HG02588 (cell line): Measurements from ENCODE around the gene RCAN3.
"Not testable (repeated sequence)": the region's sequence is repeated elsewhere in the genome, so short reads cannot be mapped to it uniquely, and the experiment has no call there.

Experiments used
- ATAC-seq: cut with Tn5 transposase; IDR thresholded peaks from one replicate; pipeline ENCODE4 v1.9.1; 2021; ENCODE audit warnings: mild to moderate bottlenecking, moderate library complexity; ENCODE audit not compliant: unreplicated experiment

Gene RCAN3

DNA sequence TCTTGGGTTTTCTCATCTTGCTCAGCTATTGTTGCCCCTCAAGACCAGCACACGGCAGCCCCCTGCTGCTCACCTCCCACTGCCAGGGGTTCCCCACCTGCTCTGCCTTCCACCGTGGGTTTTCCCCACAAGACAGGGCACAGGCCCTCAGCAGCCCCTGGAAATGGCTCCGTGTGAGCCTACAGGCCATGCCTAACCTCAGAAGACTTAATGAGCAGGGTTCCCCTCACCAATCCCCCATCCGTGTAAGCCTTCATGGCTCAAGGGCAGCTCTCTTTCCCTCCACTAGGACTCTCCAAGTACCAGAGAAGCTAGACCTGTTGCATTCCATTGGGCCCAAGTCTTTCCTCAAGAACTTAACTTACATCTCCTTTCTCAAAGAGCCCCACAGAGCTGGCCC is 18.4 kb upstream of the RCAN3 start:
- no peak for ATAC-seq

DNA sequence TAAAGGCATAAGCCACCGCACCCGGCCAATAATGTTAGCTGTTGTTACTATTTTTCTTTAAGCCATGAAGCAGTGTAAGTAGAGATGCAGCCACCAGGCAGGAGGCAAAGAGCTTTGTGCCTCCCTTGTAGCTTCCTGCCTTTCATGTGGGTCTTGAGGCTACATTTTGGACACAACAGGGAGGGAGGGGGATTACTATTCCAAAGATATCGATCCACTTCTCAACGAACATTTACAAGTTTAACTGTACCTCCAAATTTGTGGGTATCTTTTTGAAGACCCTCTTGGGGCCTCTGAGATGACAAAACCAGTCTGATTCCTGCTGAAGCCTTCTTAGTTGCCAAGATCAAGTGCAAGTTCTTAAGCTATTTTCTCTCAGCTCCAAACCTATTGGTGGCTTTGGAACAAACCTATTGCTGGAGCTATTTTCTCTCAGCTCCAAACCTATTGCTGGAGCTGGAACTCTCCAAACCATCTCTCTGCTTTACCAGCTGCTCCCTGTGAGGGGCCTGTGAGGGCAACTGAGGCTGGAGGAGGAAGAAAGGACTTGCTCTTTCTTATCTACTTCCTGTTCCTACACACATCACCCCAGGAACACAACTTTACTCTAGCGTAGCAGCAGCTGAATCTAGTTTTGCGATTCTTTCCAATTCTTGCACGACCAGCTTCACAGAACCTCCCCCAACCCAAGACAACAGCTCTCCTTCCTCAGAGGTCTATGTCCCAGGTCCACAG is 16.1 kb upstream of the RCAN3 start:
- ATAC-seq = no peak

DNA sequence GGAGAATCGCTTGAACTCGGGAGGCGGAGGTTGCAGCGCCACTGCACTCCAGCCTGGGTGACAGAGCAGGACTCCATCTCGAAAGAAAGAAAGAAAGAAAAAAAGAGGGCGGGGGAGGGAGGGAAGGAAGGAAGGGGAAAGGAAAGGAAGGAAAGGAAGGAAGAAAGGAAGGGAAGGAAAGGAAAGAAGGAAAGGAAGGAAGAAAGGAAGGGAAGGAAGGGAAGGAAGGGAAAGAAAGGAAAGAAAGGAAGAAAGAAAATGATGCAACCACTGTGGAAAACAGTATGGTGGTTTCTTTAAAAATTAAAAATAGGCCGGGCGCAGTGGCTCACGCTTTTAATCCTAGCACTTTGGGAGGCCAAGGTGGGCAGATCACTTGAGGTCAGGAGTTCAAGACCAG is 15.2 kb upstream of the RCAN3 start:
- ATAC-seq = no peak

DNA sequence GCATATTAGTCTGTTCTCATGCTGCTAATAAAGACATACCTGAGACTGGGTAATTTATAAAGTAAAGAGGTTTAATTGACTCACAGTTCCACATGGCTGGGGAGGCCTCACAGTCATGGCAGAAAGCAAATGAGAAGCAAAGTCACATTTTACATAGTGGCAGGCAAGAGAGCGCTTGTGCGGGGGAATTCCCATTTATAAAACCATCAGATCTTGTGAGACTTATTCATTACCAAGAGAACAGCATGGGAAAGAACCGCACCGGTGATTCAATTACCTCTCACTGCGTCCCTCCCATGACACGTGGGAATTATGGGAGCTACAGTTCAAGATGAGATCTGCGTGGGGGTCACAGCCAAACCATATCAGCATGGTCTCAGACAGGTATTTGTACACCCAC is 14.5 kb upstream of the RCAN3 start:
- ATAC-seq = not testable (repeated sequence)

DNA sequence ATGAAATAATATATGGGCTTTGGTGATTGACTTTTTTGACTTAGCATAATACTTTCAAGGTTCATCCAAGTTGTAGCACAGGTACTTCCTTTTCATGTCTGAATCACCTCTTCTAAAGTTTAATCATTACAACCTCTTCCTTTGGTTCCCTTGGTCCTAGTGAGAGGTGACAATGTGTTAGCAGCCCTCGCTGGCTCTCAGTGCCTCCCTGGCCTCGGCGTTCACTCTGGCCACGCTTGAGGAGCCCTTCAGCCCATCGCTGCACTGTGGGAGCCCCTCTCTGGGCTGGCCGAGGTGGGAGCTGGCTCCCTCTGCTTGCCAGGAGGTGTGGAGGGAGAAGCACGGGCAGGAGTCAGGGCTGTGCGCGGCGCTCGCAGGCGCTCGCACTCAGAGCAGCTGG is 13.0 kb upstream of the RCAN3 start:
- no peak for ATAC-seq

DNA sequence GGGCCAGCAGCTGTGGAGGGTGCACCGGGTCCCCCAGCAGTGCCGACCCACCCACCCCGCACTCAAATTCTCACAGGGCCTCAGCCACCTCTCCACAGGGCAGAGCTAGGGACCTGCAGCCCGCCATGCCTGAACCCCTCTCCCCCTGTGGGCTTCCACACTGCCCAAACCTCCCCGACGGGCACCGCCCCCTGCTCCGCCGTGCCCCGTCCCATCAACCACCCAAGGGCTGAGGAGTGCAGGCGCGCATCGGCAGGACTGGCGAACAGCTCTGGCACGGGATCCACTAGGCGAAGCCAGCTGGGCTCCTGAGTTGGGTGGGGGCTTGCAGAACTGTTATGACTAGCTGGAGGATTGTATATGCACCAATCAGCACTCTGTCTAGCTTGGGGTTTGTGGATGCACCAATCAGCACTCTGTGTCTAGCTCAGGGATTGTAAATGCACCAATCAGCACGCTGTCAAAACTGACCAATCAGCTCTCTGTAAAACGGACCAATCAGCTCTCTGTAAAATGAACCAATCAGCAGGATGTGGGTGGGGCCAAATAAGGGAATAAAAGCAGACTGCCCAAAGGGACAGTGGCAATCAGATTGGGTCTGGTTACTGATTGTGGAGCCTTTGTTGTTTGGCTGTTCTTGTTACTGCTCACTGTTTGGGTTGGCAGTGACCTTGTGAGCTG is 12.4 kb upstream of the RCAN3 start:
- ATAC-seq = no peak

DNA sequence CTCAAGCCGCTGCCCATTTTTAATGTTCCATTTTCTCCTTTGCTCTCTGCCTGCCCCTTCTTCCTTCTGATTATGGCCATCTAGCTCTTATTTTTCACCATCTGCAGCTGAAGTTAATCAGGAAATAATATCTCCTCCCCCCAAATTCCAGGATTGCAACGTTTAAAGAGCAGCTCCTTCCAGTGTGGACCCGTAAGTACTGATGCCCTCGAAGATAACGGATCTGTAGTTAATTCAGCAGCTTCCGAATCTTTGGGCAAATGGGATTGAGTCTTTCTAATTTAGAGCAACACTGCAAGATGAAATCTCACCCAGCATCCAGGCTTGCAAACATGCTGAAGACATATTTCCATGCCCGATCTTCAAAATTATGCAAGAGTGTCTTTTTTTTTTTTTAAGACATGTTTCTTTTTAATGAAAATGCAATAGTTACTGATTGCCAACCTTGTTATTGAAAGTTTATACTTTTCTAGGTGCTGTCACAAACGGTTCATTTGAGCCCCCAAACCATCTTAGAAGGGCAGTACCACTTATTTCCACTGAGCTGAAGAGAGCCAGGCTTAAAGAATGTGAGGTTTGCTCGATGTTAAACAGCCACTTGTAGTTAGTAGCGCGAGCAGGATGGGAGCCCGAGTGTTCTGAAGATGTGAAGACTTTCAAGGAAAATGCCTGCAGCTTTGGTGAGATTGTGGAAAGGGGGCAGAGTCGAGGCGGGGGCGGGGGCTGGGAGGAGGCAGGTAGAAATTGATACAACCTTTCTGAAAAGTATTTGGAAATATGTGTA is 10.9 kb upstream of the RCAN3 start:
- ATAC-seq = no peak

DNA sequence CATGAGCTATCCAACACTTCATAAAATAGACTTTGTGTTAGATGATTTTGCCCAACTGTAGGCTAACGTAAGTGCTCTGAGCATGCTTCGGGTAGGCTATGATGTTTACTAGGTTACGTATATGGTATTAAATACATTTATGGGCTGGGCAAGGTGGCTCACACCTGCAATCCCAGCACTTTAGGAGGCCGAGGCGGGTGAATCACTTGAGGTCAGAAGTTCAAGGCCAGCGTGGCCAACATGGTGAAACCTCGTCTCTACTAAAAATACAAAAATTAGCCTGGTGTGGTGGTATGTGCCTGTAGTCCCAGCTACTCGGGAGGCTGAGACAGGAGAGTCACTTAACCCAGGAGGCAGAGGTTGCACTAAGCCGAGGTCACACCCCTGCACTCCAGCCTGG is 9.7 kb upstream of the RCAN3 start:
- not testable (repeated sequence) for ATAC-seq

DNA sequence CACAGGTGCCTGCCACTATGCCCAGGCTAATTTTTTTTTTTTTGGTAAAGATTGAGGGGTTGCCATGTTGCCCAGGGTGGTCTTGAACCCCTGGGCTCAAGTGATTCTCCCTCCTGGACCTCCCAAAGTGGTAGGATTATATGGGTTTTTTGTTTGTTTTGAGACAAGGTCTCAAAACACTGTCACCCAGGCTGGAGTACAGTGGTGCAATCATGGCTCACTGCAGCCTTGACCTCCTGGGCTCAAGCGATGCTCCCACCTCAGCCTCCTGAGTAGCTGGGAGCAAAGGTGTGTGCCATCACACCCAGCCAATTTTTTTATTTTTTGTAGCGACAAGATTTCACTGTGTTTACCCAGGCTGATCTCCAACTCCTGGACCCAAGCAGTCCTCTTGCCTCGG is 8.9 kb upstream of the RCAN3 start:
- no peak for ATAC-seq

DNA sequence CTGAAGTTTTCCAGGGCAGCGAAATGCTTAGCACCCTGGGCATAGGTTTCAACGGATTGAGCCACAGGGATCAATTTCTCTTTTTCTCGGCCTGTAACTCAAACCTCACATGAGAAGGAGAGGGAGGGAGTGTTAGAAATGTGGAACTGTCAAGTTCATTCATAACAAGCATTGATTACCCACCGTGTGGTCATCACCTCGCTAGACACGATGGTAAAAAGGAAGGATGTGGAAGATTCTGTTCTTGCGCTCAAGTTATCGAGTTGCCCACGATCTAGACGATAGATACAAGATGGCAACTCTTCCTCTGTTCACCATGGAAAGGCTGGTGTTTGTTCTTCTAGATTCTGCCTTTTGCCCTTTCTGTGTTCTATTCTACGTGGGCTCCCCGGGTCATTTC is 4.0 kb upstream of the RCAN3 start:
- no peak for ATAC-seq

DNA sequence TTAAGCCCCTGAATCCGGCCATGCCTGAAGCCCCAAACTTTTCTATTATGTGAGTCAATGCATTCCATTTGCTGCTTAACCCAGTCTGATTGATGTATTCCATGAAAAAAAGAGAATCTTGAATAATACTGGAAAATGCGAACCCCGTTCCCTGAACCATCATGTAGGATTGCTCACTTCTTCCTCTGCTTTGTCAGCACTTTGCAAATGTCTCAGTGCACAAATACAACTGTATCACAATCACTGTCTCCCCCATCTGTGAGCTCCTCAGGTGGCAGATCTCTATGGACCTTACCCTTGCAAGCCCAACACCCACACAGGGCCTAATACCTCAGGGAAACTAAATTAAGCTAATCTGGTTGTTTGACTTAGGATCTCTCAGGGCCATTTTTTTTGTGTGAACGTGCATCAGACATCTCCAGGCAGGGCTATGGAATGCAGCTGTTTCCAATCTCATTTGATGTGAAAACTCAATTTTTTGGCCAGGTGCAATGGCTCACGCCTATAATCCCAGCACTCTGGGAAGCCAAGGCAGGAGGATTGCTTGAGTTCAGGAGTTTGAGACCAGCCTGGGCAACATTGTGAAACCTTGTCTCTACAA is 2.1 kb upstream of the RCAN3 start:
- no peak for ATAC-seq

DNA sequence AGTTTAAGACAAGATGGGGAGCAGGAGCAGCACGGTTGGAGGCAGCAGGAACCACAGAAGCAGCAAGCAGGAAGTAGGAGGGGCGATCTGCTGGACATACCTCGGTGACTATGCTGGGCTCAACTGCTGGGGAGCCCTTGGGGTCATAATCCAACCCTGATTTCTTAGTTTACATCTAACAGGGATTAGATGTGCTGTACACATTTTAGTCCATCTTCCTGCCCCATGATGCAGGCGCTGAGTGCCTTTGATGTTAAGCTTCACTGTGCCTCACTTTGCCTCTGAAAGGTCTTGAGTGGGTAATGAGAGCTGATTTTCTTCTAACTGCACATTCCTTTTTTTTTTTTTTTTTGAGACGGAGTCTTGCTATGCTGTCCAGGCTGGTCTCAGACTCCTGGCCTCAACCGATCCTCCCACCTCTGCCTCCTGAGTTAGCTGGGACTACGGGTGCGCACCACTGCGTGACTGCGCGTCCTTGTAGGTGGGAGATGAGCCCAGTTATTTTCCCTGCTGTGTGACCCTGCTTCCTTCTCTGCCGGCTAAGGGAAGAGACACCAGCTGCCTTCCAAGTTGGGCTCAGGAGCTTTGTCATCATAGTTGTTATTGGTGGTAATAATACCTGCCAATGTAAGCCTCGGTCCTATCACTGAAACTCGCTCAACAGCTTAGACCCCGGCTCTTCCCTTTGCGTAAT is 1.1 kb upstream of the RCAN3 start:
- ATAC-seq = no peak

DNA sequence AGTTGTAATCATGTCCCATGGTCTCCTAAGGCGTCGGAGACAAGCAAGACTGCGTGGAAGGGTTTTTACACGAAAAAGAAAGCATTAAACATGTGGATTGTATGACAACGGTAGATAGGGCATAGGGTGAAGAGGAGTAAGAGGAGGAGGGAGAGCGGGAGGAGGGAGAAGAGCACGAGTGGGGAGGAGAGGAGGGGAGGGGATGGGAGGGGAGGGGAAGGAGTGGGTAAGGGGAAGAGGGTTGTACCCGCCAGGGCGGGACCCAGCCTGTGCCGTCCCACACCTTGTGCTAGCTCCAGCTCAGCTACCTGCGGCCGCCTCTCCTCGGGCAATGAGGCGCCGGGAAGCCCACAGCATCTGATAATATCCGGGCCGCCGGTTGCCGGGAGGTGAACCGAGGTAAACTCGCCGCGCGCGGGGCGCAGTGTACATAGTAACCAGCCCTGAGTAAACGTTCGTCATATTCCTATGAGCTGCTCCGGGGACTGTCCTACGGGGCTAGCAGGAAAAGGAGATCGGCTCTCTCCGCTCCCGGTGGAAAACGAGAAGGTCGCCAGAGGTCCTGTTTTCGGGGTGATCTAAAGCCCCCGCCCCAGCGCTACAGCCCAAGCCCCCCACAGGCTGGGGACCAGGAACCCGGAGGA is 449 bp upstream of the RCAN3 start:
- ATAC-seq = no peak

DNA sequence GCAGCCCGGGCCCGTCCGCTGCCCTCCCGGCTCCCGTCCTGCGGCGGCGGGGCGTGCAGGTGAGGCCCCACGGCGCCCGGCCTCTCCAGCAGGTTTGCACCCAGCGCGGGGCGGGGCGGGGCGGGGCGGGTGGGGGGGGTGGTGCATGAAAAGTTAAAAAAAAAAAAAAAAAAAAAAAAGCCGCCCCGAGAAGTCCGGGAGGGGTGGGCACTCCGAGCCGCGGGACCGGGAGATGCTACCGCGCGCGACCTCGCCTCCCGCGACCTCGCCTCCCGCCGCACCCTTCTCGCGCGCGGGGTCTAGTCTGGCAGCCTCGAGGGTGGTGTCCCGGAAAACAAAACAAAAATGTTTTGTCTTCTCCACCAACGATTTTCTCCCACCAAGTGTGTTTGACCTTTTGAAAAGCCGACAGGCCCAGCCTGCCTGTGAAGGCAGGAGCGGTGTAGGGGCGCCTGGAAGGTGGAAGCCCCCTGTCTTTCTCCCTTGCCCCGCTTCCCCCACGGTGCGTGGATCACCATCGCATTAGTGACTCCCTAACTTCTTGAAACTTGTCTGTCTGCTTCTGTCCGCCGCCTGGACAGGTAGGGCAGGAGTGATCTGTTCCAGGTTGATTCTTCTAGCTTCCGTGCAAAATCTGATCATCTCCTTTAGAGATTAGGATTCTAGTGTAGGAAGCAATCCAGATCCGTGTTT is 569 bp downstream of the RCAN3 start:
- ATAC-seq = no peak

DNA sequence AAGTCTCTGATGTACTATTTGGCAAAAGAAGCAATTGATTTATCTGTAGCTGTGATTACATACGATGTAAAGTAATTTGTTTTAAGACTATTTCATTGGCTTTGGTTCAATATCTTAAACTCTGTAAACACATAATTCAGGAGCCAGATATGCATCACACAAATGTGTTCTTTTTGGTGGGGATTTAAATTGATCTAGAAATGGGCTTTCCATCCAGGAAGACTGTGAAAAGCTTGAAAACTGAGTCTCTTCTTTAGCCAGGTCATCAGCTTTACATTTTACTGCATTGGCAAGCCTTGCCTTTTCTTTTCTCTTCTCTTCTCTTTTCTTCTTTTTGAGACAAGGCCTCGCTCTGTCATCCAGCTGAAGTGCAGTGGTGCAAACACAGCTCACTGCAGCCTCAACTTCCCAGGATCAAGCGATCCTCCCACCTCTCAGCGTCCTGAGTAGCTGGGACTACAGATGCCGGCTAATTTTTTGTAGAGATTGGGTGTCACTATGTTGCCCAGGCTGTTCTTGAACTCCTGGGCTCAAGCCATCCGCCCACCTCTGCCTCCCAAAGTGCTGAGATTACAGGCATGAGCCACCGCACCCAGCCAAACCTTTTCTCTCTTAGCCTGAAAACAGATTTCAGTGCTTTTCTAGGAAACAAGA is 1.4 kb downstream of the RCAN3 start:
- ATAC-seq = no peak

DNA sequence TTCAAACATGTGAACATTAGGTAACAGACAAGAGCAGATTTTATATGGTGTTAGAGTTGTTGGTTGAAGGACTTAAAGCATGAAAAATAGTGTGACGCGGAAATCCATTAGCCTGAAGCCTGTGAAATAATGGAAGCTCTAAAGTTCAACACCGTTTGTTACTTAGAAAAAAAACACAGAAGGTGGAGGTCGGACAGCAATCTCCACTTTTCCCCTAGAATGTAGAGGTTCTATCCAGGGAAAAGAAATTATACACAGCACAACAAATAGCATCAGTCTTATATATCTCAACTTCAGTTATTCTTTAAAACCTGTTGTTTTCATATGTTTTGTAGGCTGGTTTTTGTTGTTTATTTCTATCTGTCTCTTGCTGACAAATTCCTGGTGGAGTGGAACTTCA is 1.9 kb downstream of the RCAN3 start:
- ATAC-seq = no peak

DNA sequence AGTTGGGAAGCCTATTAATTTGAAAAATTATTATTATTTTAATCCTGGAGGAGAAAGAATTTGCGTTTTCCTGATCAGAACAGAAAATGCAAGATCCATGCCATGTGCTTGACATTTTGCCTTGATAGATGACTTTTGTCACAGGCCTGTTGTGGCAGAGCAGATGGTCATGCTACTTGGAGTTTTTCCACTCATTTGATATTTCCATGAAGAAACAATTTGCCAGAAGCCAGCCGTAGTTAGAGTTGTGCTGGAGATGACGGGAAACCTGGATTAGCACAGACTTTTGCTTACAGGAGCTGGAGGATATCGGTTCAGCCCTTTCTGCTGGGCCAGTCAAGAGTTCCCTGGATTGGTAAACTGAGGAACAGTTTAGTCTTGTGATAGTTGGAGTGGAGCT is 3.2 kb downstream of the RCAN3 start:
- ATAC-seq = no peak

DNA sequence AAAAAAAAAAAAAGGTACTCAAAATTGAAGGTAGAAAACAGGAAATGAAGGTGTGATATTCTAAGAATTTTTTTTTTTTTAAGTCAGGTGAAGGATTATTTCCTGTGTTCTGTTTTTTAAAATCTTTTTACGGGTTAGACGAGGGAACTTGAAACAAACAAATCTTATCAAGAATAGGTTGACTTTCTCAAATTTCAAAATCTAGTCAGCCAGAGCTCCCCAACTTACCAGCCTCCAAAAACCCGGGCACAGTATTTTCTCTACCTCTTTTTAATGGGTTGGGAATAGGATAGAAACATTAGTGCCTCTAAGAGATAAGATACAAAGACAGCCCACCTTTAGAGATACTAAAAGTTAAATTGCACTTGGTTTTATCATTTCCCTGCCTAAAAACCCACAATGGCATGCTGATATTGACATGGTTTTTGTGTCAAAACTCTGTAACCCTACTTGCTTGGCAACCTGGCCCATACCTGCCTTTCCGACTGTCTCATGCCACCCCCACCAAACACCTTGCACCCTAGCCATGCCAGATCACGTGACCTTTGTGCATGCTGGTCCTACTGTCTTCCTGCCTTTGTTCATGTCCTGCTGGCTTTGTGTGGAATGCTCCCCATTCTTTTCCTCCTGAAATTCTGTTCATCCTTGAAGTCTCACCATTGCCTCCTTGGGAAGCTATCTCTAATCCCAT is 4.2 kb downstream of the RCAN3 start:
- no peak for ATAC-seq

DNA sequence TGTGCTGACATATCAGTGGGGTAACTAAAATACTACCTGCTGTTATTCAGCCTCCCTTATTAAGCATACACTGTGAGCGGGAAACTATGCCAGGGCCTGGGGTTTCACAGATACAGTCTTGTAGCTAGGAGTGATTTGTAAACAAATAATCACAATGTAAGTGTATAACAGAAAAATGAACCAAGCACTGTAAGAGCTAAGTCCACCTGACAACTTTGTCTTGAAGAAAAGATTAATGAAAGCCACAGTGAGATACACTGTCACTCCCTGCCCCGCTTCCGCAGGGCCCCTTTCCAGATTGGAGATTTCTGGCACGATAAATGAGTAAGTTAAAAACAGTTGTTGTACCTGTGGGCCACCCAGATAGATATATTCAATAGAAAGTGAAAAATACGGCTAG is 4.8 kb downstream of the RCAN3 start:
- ATAC-seq = no peak
